ENCODE data around the gene DPYD. TPM values are rescaled to one million over a fixed set of nuclear protein-coding genes. Genes with fewer than 3 reads are reported as not detected.
A peak's percentile ranks its signal among the peaks of the same experiment; 100 is the strongest.

DPYD gene
- total RNA-seq, 1 donor: 81.4 TPM

DNA sequence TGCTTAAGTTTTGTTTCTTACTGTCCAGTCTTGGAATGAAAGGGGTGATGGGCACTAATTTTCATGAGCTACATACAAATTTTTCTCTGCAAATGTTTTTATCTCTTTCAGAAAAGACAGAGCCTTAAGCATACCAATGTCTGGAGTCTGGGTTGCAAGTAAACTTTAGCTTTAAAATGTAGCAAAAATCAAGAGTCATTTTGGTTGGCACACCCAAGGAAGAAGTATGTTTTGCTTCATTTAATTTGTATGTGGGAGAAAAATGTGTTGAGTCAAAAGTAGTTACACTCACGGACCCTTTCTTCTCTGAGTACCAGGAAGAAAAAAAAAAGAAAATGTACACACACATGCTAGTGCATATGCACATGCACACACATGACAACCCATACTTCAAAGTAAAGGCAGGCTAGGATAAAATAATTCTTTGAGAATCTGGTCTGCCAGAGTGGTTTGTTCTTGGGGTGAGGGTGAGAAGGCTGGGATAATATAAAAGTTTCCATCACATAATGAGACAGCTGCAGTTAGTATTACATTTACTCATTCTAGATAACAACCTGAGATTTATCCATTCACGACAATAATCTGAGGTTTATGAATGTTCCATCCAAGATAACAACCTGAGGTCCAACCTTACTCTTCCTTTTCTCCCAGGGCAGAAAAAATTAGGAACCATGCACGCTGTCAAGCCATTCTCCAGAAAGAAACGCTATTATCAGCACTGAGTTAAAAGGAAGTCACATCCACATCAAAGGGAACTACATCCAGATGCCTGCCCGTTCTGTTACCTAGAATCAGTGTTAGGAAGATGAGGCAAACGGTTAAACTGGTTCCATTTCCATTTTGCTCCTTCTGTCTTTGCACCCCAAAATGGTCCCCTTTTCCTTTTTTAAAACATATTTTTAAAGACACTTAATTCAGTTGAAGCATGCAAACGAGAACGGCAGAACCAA, 9.3 kb downstream of the DPYD start:
- H3K9me3 ChIP-seq (ENCODE audit: low read depth, low read length): no peaks in the 10 kb centered on the region
- H3K4me3 ChIP-seq (ENCODE audit: insufficient read depth, low read length): no peak overlapping the region
- no peak for DNase-seq (ENCODE audit: insufficient read length, low spot score, missing footprints)
- peak overlapping the region; percentile 10 for H3K27ac ChIP-seq (ENCODE audit: low read depth, low read length)
- H2AFZ ChIP-seq (ENCODE audit: low read length): no peak overlapping the region
- peaks cover 29% of the 10 kb centered on the region for H3K4me1 ChIP-seq (ENCODE audit: insufficient read depth, low read length)
- no peaks in the 10 kb centered on the region for H3K27me3 ChIP-seq (ENCODE audit: insufficient read depth, low read length)
- TF ChIP-seq, protein P1, sequence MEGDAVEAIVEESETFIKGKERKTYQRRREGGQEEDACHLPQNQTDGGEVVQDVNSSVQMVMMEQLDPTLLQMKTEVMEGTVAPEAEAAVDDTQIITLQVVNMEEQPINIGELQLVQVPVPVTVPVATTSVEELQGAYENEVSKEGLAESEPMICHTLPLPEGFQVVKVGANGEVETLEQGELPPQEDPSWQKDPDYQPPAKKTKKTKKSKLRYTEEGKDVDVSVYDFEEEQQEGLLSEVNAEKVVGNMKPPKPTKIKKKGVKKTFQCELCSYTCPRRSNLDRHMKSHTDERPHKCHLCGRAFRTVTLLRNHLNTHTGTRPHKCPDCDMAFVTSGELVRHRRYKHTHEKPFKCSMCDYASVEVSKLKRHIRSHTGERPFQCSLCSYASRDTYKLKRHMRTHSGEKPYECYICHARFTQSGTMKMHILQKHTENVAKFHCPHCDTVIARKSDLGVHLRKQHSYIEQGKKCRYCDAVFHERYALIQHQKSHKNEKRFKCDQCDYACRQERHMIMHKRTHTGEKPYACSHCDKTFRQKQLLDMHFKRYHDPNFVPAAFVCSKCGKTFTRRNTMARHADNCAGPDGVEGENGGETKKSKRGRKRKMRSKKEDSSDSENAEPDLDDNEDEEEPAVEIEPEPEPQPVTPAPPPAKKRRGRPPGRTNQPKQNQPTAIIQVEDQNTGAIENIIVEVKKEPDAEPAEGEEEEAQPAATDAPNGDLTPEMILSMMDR (IDR thresholded peaks at IDR 0.05; ENCODE audit: extremely low read depth, low read depth, low read length): no peak
- H3K4me2 ChIP-seq (ENCODE audit: insufficient read depth, low read length): peak overlapping the region; percentile 38
- no peaks in the 10 kb centered on the region for H3K36me3 ChIP-seq (ENCODE audit: insufficient read depth, low read length)
- H3K79me2 ChIP-seq (ENCODE audit: insufficient read depth, low read length): peaks cover 77% of the 10 kb centered on the region
- H4K20me1 ChIP-seq (ENCODE audit: insufficient read depth, low read length): no peaks in the 10 kb centered on the region

DNA sequence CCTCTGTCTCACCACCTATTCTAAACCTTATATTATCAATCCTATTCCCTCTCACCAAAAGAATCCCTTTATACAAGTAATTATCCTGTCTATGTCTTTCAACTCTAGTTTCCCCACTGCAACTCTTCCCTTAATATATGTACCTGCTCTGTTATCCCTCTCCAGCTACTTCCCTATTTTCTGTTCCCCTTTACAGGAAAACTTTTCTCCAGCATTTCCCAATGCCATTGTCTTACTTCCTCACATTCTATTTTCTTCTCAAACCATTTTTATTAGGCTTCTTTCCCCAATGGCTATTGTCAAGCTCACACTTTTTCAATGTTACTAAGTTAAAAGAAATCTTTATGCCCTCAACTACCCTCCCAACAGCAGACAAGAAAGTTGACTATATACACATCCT, 11.6 kb downstream of the DPYD start:
- TF ChIP-seq, protein P1 (IDR thresholded peaks at IDR 0.05; ENCODE audit: extremely low read depth, low read depth, low read length): no peak

DNA sequence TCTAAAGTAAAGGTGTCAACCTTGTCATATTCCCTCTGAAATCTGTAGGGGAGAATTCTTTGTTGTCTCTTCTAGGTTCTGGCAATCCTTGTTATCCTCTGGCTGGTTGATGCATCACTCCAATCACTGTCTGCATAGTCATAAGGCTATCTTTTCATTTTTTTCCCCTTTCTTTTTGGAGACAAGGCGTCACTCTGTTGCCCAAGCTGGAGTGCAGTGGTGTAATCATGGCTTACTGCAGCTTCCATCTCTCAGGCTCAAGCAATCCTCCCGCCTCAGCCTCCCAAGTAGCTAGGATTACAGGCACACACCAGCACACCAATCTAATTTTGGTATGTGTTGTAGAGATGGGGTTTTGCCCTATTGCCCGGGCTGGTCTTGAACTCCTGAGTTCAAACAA, 12.9 kb downstream of the DPYD start:
- no peak overlapping the region for H2AFZ ChIP-seq (ENCODE audit: low read length)
- H3K79me2 ChIP-seq (ENCODE audit: insufficient read depth, low read length): peaks cover 54% of the 10 kb centered on the region
- peaks cover 49% of the 10 kb centered on the region for H3K4me1 ChIP-seq (ENCODE audit: insufficient read depth, low read length)
- H3K4me2 ChIP-seq (ENCODE audit: insufficient read depth, low read length): no peak overlapping the region
- H3K27me3 ChIP-seq (ENCODE audit: insufficient read depth, low read length): no peaks in the 10 kb centered on the region
- no peaks in the 10 kb centered on the region for H3K36me3 ChIP-seq (ENCODE audit: insufficient read depth, low read length)
- H4K20me1 ChIP-seq (ENCODE audit: insufficient read depth, low read length): no peaks in the 10 kb centered on the region
- no peak for DNase-seq (ENCODE audit: insufficient read length, low spot score, missing footprints)
- TF ChIP-seq, protein P1 (IDR thresholded peaks at IDR 0.05; ENCODE audit: extremely low read depth, low read depth, low read length): no peak
- no peak overlapping the region for H3K4me3 ChIP-seq (ENCODE audit: insufficient read depth, low read length)
- peak overlapping the region; percentile 74 for H3K27ac ChIP-seq (ENCODE audit: low read depth, low read length)
- no peaks in the 10 kb centered on the region for H3K9me3 ChIP-seq (ENCODE audit: low read depth, low read length)

More for the DNA sequence above, 11.6 kb downstream of the DPYD start:
- no peak for DNase-seq (ENCODE audit: insufficient read length, low spot score, missing footprints)
- Histone ChIP-seq H3K27me3 (ENCODE audit: insufficient read depth, low read length) (no peaks in the 10 kb centered on the region), H3K4me2 (ENCODE audit: insufficient read depth, low read length) (no peak overlapping the region), H3K79me2 (ENCODE audit: insufficient read depth, low read length) (peaks cover 63% of the 10 kb centered on the region), H3K4me1 (ENCODE audit: insufficient read depth, low read length) (peaks cover 41% of the 10 kb centered on the region), H2AFZ (ENCODE audit: low read length) (no peak overlapping the region), H3K27ac (ENCODE audit: low read depth, low read length) (no peak overlapping the region), H3K36me3 (ENCODE audit: insufficient read depth, low read length) (no peaks in the 10 kb centered on the region), H3K9me3 (ENCODE audit: low read depth, low read length) (no peaks in the 10 kb centered on the region), H3K4me3 (ENCODE audit: insufficient read depth, low read length) (no peak overlapping the region), H4K20me1 (ENCODE audit: insufficient read depth, low read length) (no peaks in the 10 kb centered on the region)

DNA sequence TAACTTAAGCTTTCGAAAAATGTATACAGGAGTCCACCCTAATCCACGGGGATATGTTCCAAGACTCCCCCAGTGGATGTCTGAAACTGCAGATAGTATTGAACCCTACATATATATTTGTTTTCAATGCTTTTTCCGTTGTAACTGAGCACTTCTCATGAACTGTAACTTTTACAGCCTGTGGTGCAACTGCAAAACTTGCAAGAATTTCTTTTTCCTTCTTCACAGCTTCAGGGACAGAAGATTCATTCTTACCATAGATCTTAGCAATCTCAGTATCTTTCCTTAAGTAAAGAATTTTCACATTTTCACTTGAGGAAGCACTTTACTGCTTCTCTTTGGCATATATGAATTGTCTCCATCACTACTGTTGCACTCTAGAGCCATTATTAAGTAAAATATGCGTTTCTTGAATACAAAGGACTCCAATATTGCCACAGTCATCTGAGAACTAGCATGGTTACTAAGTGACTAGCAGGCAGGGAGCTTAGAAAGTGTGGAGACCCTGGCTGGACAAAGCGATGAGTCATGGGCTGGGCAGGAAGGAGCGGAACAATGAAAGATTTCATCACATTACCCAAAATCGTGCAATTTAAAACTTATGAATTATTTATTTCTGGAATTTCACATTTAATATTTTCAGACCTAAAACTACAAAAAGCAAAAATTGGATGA, 14.1 kb downstream of the DPYD start:
- DNase-seq (ENCODE audit: insufficient read length, low spot score, missing footprints): peak; percentile 18
- Histone ChIP-seq H3K36me3 (ENCODE audit: insufficient read depth, low read length) (no peaks in the 10 kb centered on the region), H2AFZ (ENCODE audit: low read length) (no peak overlapping the region), H3K4me2 (ENCODE audit: insufficient read depth, low read length) (peak overlapping the region; percentile 65), H3K9me3 (ENCODE audit: low read depth, low read length) (no peaks in the 10 kb centered on the region), H3K4me3 (ENCODE audit: insufficient read depth, low read length) (peak overlapping the region; percentile 19), H3K27me3 (ENCODE audit: insufficient read depth, low read length) (no peaks in the 10 kb centered on the region), H4K20me1 (ENCODE audit: insufficient read depth, low read length) (no peaks in the 10 kb centered on the region), H3K4me1 (ENCODE audit: insufficient read depth, low read length) (peaks cover 55% of the 10 kb centered on the region), H3K27ac (ENCODE audit: low read depth, low read length) (peak overlapping the region; percentile 74), H3K79me2 (ENCODE audit: insufficient read depth, low read length) (peaks cover 53% of the 10 kb centered on the region)
- TF ChIP-seq, protein P1 (IDR thresholded peaks at IDR 0.05; ENCODE audit: extremely low read depth, low read depth, low read length): no peak
